CD4-positive, alpha-beta memory T cell (primary cell): ENCODE results near the gene ZSCAN22. TPM values are rescaled to one million over a fixed set of nuclear protein-coding genes. Genes with fewer than 3 reads are reported as not detected.

Experiments used
- CTCF ChIA-PET: fragments of 350-600 bp; sonication (Branson Sonifier 250); formaldehyde crosslinking; loops from one replicate; lab custom pipeline; 2021; ENCODE audit warnings: inconsistent platforms; ENCODE audit not compliant: partially characterized antibody; lab: Charles Lee
- POLR2A ChIA-PET: fragments of 350-600 bp; sonication (Branson Sonifier 250); formaldehyde crosslinking; loops from one replicate; lab custom pipeline; 2021; ENCODE audit not compliant: partially characterized antibody; lab: Charles Lee
- DNase-seq, 5 donors: peaks; one replicate each; pipeline versions ENCODE4 v3.0.0 to v3.0.0-alpha.2; 2020 to 2022; ENCODE audit warnings: mixed read lengths in 1 of 5
- H3K27ac ChIP-seq: one replicate; pipeline ENCODE4 v1.7.0; 2013; ENCODE audit warnings: low read depth, low read length
- H3K27me3 ChIP-seq: 2 replicates; pipeline ENCODE4 v1.7.0; 2013; ENCODE audit warnings: mild to moderate bottlenecking, low read length, moderate library complexity; ENCODE audit not compliant: insufficient read depth
- H3K36me3 ChIP-seq: 2 replicates; pipeline ENCODE4 v1.7.0; 2013; ENCODE audit warnings: mild to moderate bottlenecking, low read length, moderate library complexity; ENCODE audit not compliant: insufficient read depth
- H3K4me1 ChIP-seq: 2 replicates; pipeline ENCODE4 v1.7.0; 2013; ENCODE audit warnings: mild to moderate bottlenecking, low read length, moderate library complexity; ENCODE audit not compliant: insufficient read depth
- H3K4me3 ChIP-seq, 2 donors: one replicate each; pipeline ENCODE4 v1.7.0; 2013; ENCODE audit warnings: low read length in 2 of 2, mild to moderate bottlenecking in 1 of 2
- H3K9me3 ChIP-seq, 2 donors: one replicate each; pipeline ENCODE4 v1.7.0; 2013; ENCODE audit warnings: low read length in 2 of 2, control low read depth in 1 of 2; ENCODE audit not compliant: control insufficient read depth in 1 of 2
- H3K27ac Mint-ChIP-seq, 7 donors: one replicate each; pipeline ENCODE4 v1.8.0; 2020 to 2021; ENCODE audit warnings: mixed read lengths in 7 of 7, mild to moderate bottlenecking in 6 of 7, inconsistent platforms in 3 of 7, moderate library complexity in 3 of 7
- H3K27me3 Mint-ChIP-seq, 2 donors: one replicate each; pipeline ENCODE4 v1.8.0; 2020 to 2021; ENCODE audit warnings: mixed read lengths in 2 of 2
- H3K36me3 Mint-ChIP-seq, 2 donors: one replicate each; pipeline ENCODE4 v1.8.0; 2020 to 2021; ENCODE audit warnings: mixed read lengths in 2 of 2, inconsistent platforms in 1 of 2, mild to moderate bottlenecking in 1 of 2
- H3K4me1 Mint-ChIP-seq, 4 donors: one replicate each; pipeline ENCODE4 v1.8.0; 2020 to 2021; ENCODE audit warnings: mixed read lengths in 4 of 4, mild to moderate bottlenecking in 1 of 4
- H3K4me3 Mint-ChIP-seq, 8 donors: one replicate each; pipeline ENCODE4 v1.8.0; 2020 to 2021; ENCODE audit warnings: mixed read lengths in 8 of 8, mild to moderate bottlenecking in 7 of 8, moderate library complexity in 6 of 8, inconsistent platforms in 3 of 8
- H3K9me3 Mint-ChIP-seq, 8 donors: one replicate each; pipeline ENCODE4 v1.8.0; 2020 to 2021; ENCODE audit warnings: mixed read lengths in 8 of 8, mild to moderate bottlenecking in 5 of 8, inconsistent platforms in 3 of 8, moderate library complexity in 1 of 8
- intact Hi-C: fragments of 100-400 bp; cut with micrococcal nuclease; formaldehyde crosslinking; loops from one replicate; pipeline ENCODE4 v1.15.1; 2023
- polyA plus RNA-seq, 2 donors: library from polyadenylated mRNA; unstranded; fragments of 300-500 nt; fragmentation: Illumina TruSeq; gene quantifications; one replicate each; pipeline ENCODE4 v1.2.3, GENCODE V29; 2021
- total RNA-seq, 2 experiments: library from RNA; stranded (reverse); gene quantifications; one replicate each; pipeline ENCODE4 v1.2.3, GENCODE V29; 2021

ZSCAN22 gene
- total and polyA plus RNA-seq, 4 experiments from 2014 or later = 0.36 to 5.3 (median 4.2) TPM

DNA sequence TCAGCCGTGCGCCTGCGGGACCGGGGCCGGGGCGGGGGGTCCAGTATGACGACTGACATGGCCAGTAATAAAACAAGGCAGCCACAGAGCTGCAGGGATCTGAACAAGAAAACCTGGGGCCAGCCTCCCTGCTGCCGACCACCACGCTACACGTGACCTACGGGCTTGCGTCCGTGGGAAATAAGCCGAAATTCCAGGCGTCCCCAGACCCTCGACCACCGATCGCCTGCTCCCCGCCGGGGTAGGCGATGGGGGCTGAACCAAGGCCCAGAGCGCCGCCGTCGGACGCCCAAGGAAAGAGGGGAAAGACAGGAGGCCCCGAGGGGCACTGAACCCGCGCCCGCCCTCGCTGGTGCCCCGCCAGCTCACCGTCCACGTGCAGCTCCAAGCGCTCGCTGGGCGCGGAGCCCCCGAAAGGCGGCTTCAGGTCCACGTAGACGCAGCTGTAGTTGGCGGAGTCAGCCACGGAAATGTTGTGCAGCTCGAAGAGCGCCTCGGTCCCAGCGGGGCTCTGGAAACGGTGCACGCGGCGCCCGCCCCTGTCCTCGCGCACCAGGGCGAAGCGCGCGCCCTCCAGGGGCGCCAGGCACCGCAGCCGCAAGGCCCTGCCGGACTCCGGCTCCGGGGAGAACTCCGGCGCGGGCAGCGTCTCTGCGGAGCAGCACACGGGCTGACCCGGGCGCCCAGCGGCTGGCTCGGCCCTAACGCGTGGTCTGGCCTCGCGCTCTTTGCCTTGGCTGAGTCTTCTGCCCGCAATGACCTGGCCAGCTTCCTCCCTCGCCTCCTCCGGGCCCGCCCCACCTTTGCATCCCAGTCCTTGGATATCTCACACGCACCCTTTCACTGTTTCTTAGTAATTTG, 23.4 kb downstream of the ZSCAN22 start:
- Histone ChIP-seq H3K4me1 (peaks cover 21% of the 10 kb centered on the region), H3K4me3 (no peak overlapping the region), H3K27ac (no peak overlapping the region), H3K36me3 (no peaks in the 10 kb centered on the region), H3K27me3 (no peaks in the 10 kb centered on the region), H3K9me3 (no peaks in the 10 kb centered on the region)
- H3K27ac Mint-ChIP-seq = no peak overlapping the region
- CTCF ChIA-PET = no interaction called here
- peaks cover 0 to 7% of the 10 kb centered on the region in 2 donors for H3K36me3 Mint-ChIP-seq
- peaks cover 0 to 2% of the 10 kb centered on the region in 2 donors for H3K27me3 Mint-ChIP-seq
- H3K4me1 Mint-ChIP-seq = peaks cover 12 to 37% (median 25%) of the 10 kb centered on the region in 4 donors
- intact Hi-C loops = no loop called here
- POLR2A ChIA-PET = interaction anchor here (6.8 kb wide), 1 partner anchor 13 kb away, joined by 77 read pairs; the partner anchor contains the start of gene ZNF497
- H3K4me3 Mint-ChIP-seq = no peak overlapping the region
- H3K9me3 Mint-ChIP-seq = no peaks in the 10 kb centered on the region
- DNase-seq = no peak

DNA sequence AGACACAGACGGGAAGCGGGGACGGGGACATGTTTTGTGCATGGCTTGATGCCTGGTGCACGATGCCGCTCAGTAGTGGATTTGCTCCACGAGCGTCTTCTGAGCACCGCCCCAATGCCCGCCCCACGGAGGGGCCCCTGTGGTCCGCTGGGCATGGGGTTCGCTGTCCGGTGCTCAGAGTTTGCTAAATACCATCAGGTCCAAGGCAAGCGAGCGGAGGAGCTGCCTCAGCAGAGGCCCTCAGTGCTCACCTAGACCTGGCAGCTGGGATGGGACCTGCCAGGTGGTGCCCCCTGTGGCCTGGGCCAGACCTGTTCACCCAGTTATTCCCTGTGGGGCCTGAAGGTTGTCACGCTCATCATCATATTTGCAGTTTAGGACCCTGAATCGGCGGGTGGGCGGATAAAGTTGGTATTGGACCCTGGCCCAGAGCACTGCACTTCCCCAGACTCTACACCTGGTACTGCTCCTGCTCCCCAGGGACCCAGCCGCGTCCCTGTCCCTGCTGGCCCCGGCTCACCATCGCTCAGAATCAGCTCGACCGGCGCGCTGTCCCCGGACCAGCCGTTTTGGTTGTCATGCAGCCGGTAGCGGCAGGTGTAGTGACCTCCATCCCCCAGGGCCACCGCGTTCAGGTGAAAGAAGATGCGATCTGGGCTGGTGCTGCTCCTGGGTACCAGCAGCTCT, 24.2 kb downstream of the ZSCAN22 start:
- Mint-ChIP-seq H3K36me3 (peaks cover 0 to 7% of the 10 kb centered on the region in 2 donors), H3K4me3 (no peak overlapping the region), H3K27ac (peak overlapping the region in 1 of 7 donors; percentile 75), H3K27me3 (peaks cover 0 to 2% of the 10 kb centered on the region in 2 donors), H3K4me1 (peaks cover 7 to 35% (median 23%) of the 10 kb centered on the region in 4 donors), H3K9me3 (no peaks in the 10 kb centered on the region)
- POLR2A ChIA-PET = interaction anchor here (6.8 kb wide), 1 partner anchor 13 kb away, joined by 77 read pairs; the partner anchor contains the start of gene ZNF497
- peaks cover 27% of the 10 kb centered on the region for H3K4me1 ChIP-seq
- no peaks in the 10 kb centered on the region for H3K27me3 ChIP-seq
- CTCF ChIA-PET = no interaction called here
- DNase-seq = no peak
- H3K4me3 ChIP-seq = no peak overlapping the region
- H3K9me3 ChIP-seq = no peaks in the 10 kb centered on the region
- H3K36me3 ChIP-seq = no peaks in the 10 kb centered on the region
- no peak overlapping the region for H3K27ac ChIP-seq
- intact Hi-C loops = no loop called here

DNA sequence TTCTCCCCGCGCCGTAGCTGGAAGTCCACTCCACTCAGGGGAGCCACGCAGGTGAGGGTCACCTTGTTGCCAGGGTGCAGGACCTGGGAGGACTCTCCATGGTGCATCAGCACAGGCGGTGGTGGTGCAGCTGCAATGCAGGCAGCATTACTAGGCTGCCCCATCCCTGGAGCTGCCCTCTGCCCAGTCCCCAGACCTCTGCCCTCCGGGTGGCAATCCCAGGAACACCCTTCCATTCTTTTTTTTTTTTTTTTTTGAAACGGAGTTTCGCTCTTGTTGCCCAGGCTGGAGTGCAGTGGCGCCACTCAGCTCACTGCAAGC, 24.7 kb downstream of the ZSCAN22 start:
- no peak overlapping the region for H3K4me3 Mint-ChIP-seq

DNA sequence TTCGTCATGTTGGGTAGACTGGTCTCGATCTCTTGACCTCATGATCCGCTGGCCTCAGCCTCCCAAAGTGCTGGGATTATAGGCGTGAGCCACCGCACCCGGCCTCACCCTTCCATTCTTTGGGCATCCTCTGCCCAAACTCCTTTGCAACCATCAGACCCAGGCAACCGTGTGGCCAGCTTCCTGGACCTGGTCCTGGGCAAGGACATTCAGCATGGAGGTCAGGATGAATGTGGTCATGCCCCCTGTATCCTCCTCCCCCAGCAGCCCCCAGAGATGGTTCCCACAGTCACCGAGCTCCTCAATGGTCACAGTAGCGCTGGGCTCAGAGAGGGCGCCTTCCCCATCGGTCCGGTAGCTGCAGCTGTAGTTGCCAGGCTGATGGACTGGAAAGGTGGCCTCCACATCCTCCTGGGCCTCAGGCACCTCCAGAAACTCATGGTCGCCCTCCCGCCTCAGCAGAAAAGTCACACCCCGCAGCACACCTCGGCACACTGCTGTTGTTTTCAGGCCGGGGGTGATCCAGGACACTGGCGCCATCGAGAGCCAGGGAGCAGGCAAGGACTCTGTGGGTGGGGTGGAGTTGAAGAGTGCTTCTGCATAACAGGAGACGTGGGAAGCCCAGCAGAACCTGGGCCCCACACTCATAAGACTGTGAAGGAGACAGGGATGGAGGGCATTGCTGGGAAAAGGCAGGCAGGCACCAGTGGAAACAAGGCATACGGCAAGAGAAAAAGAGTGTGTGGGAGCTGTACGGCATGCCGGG, 25.4 kb downstream of the ZSCAN22 start:
- CTCF ChIA-PET = no interaction called here

More for the DNA sequence above, 24.7 kb downstream of the ZSCAN22 start:
- H3K27me3 ChIP-seq = no peaks in the 10 kb centered on the region
- Mint-ChIP-seq H3K27me3 (peaks cover 0 to 2% of the 10 kb centered on the region in 2 donors), H3K36me3 (peaks cover 0 to 7% of the 10 kb centered on the region in 2 donors), H3K4me1 (peaks cover 8 to 38% (median 24%) of the 10 kb centered on the region in 4 donors), H3K27ac (no peak overlapping the region), H3K9me3 (no peaks in the 10 kb centered on the region)
- H3K4me1 ChIP-seq = peaks cover 26% of the 10 kb centered on the region
- H3K9me3 ChIP-seq = no peaks in the 10 kb centered on the region
- ChIA-PET CTCF (no interaction called here), POLR2A (interaction anchor here (1.2 to 6.8 kb wide), 2 partner anchors 12 to 30 kb away, joined by 3 to 77 read pairs; partner anchors contain the start of gene ZNF497)
- no peak overlapping the region for H3K4me3 ChIP-seq
- no peak for DNase-seq
- intact Hi-C loops = no loop called here
- H3K36me3 ChIP-seq = no peaks in the 10 kb centered on the region
- no peak overlapping the region for H3K27ac ChIP-seq

DNA sequence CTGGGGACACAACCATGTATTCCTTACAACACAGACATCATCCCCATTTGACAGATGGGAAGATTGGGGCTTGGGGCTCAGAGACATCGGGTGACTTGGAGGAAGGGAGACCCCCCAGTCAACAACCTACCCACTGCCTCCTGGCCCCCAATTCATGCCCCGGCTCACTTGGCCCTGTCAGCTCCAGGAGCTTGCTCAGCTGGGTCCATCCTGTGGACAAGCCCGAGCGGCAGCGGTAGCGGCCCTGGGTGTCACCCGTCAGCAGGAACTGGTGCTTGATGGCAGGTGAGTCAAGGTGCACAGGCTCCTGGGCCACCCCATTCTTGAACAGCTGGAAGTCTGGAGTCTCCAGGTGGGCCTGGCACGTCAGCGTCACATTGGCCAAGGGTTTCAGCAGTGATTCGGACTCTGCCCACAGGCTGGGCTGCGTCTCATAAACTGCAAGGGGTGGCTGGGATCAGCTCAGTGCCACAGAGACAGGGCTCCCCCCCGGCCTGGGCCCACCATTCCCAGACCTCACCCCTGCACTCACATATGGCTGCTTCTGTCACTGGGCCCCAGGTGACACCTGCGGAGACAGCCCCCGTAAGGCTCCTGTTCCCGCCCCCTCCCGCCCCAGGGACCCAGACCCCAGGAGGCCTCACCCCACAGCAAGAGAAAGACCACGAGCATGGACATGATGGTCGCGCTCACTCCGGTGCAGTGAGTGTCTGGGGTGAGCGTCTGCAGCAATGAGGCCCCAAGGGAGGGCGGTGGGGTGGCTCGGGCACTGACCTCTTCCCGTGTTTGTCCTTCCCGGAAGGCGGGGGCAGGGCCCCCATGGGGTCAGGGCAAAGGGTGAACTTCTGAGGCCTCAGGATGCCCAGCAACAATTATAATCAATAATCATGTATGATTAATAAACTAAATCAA, 26.2 kb downstream of the ZSCAN22 start, which contains the start of gene A1BG:
A1BG (minus strand) TSS at position 733 of the 912 bp plus-strand sequence; CDS start at position 678, 55 bp downstream.
- Histone ChIP-seq H3K4me1 (peaks cover 25% of the 10 kb centered on the region), H3K36me3 (no peaks in the 10 kb centered on the region), H3K9me3 (no peaks in the 10 kb centered on the region), H3K4me3 (no peak within 1 kb of the TSS), H3K27ac (no peak within 1 kb of the TSS), H3K27me3 (no peaks in the 10 kb centered on the region)
- ChIA-PET POLR2A (interaction anchor here (1.2 kb wide), 1 partner anchor 29 kb away, joined by 3 read pairs; no protein-coding TSS in a partner anchor), CTCF (no interaction called here)
- intact Hi-C loops = no loop called here
- no peak for DNase-seq
- Mint-ChIP-seq H3K36me3 (peaks cover 0 to 7% of the 10 kb centered on the region in 2 donors), H3K27ac (peak within 1 kb of the TSS in 2 of 7 donors; percentile 12 to 38), H3K9me3 (no peaks in the 10 kb centered on the region), H3K4me1 (peaks cover 4 to 33% (median 18%) of the 10 kb centered on the region in 4 donors), H3K27me3 (peaks cover 0 to 2% of the 10 kb centered on the region in 2 donors), H3K4me3 (no peak within 1 kb of the TSS)

More for the DNA sequence above, 25.4 kb downstream of the ZSCAN22 start:
- Histone ChIP-seq H3K27me3 (no peaks in the 10 kb centered on the region), H3K27ac (no peak overlapping the region), H3K4me3 (no peak overlapping the region), H3K9me3 (no peaks in the 10 kb centered on the region), H3K36me3 (no peaks in the 10 kb centered on the region), H3K4me1 (peaks cover 26% of the 10 kb centered on the region)
- DNase-seq = no peak
- intact Hi-C loops = no loop called here
- Mint-ChIP-seq H3K9me3 (no peaks in the 10 kb centered on the region), H3K27ac (peak overlapping the region in 1 of 7 donors; percentile 38), H3K36me3 (peaks cover 0 to 7% of the 10 kb centered on the region in 2 donors), H3K4me1 (peaks cover 8 to 38% (median 21%) of the 10 kb centered on the region in 4 donors), H3K27me3 (peaks cover 0 to 2% of the 10 kb centered on the region in 2 donors), H3K4me3 (no peak overlapping the region)
- POLR2A ChIA-PET = interaction anchor here (1.2 to 6.8 kb wide), 2 partner anchors 11 to 30 kb away, joined by 3 to 77 read pairs; partner anchors contain the start of gene ZNF497
